ENCODE measurements around the gene KCNQ1.

Gene KCNQ1

GRCh38 chr11:2831781-2832532 lies 387.1 kb downstream of the KCNQ1 start:
- Histone ChIP-seq H4K20me1 (no peaks in the 10 kb centered on the region), H3K9ac (no peak overlapping the region), H3K27me3 (no peaks in the 10 kb centered on the region), H3K27ac (peak overlapping the region; percentile 53; the same call in 1 of the 2 replicates), H3K9me3 (peaks cover 11% of the 10 kb centered on the region), H3K4me3 (no peak overlapping the region), H3K4me1 (peaks cover 79% of the 10 kb centered on the region), H3K4me2 (peak overlapping the region; percentile 72), H3K36me3 (no peaks in the 10 kb centered on the region; the same call in 1 of the 2 replicates)
- no peak for TF ChIP-seq Cebpa-rat (IDR thresholded peaks at IDR 0.05)

- H4K20me1 ChIP-seq: no peaks in the 10 kb centered on the region
- H3K27me3 ChIP-seq: no peaks in the 10 kb centered on the region
- no peak for TF ChIP-seq Cebpa-rat (IDR thresholded peaks at IDR 0.05)
- H3K36me3 ChIP-seq: no peaks in the 10 kb centered on the region; the same call in 1 of the 2 replicates
- H3K27ac ChIP-seq: peak overlapping the region; percentile 53
- H3K4me3 ChIP-seq: no peak overlapping the region
- H3K9me3 ChIP-seq: peaks cover 11% of the 10 kb centered on the region
- 0 out of 2 replicates have a peak overlapping the region, but pooled peaks have one; percentile 14 for H3K9ac ChIP-seq
- peaks cover 79% of the 10 kb centered on the region for H3K4me1 ChIP-seq
- H3K4me2 ChIP-seq: peak overlapping the region; percentile 72
Measured at GRCh38 chr11:2832533-2833020, 387.8 kb downstream of the KCNQ1 start.

DNA sequence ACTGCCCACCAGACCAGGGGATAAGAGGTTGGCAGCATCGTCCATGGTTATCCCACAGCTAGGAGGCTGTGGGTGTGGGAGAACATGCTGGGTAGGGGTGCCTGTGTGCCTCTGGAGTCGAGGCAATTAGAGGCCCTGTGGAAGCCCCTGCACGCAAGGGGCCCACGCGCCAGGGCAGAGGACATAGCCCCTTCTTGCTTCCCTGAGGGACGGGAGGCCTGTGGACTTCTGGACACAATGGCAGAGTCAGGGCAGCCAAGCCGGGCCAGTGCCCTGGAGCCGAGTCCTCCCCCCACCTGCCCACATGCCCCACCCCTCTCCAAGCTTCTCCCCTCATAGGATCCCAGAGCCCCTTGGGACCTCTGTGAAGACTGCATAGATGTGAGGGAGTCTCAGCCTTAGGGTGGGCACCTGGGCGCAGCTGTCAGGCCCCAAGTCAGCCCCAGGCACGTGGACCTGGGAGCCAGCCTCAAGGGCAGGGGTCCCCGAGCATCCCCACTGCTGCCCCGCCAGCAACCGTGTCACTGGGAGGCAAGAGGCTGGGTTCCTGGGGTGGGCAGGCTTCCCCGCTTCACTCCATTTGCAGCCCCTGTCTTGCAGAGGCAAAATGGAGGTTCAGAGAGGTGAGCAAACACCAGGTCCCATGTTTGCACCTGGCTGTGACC lies 388.4 kb downstream of the KCNQ1 start:
- Histone ChIP-seq H3K27ac (peak overlapping the region; percentile 53), H3K36me3 (no peaks in the 10 kb centered on the region; the same call in 1 of the 2 replicates), H4K20me1 (no peaks in the 10 kb centered on the region), H3K4me1 (peaks cover 79% of the 10 kb centered on the region), H3K4me3 (no peak overlapping the region), H3K9me3 (peaks cover 11% of the 10 kb centered on the region), H3K4me2 (peak overlapping the region; percentile 72), H3K9ac (0 out of 2 replicates have a peak overlapping the region, but pooled peaks have one; percentile 14), H3K27me3 (no peaks in the 10 kb centered on the region)
- TF ChIP-seq Cebpa-rat (IDR thresholded peaks at IDR 0.05): no peak

GRCh38 chr11:2833716-2834502 lies 389.1 kb downstream of the KCNQ1 start:
- peak overlapping the region; percentile 72 for H3K4me2 ChIP-seq
- H3K4me3 ChIP-seq: no peak overlapping the region
- H3K36me3 ChIP-seq: no peaks in the 10 kb centered on the region; the same call in 1 of the 2 replicates
- peak overlapping the region; percentile 53 for H3K27ac ChIP-seq
- peaks cover 79% of the 10 kb centered on the region for H3K4me1 ChIP-seq
- no peaks in the 10 kb centered on the region for H3K27me3 ChIP-seq
- no peak for TF ChIP-seq Cebpa-rat (IDR thresholded peaks at IDR 0.05)
- H4K20me1 ChIP-seq: no peaks in the 10 kb centered on the region
- H3K9me3 ChIP-seq: peaks cover 7% of the 10 kb centered on the region
- H3K9ac ChIP-seq: no peak overlapping the region

DNA sequence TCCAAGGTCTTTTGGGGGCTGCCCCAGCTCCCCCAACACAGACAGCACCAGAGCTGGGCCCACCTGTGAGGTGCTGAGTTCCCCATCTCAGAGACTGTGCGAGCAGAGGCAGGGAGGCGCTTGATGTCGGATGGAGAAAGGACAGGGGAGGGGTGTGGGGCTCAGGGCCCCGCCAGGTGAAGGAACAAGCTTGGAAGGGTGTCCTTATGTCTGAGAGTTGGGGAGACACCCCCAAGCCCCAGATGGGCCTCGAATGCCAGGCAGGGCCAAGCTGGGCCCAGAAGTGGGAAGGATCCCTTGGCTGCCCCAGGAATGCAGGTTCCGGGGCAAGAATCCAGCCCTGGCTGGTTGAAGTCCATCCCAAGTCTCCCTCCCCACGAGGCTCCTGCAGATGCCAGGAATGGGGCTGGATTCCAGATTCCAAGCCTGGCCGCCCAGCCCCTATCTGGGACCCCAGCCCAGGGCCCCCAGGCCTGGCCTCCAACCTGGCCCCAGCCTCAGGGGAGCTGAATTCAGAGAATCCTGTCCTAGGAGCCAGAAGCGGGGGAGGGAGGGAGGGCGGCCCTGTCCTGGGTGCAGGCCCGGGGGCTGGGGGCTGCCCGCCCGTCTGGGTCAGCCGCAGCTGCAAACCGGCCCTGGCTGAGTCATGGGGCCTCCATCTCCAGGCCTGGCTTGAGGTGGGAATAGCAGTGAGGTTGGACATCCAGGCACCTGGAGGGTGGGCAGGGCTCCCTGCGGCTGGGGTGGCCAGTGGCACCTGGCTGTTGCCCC lies 389.9 kb downstream of the KCNQ1 start:
- Histone ChIP-seq H3K4me1 (peaks cover 87% of the 10 kb centered on the region), H3K27me3 (no peaks in the 10 kb centered on the region)

GRCh38 chr11:2835296-2835695 lies 390.5 kb downstream of the KCNQ1 start:
- no peak overlapping the region for H3K9ac ChIP-seq
- no peaks in the 10 kb centered on the region for H3K9me3 ChIP-seq
- no peak overlapping the region for H3K4me2 ChIP-seq
- H3K4me1 ChIP-seq: peaks cover 89% of the 10 kb centered on the region
- no peak for TF ChIP-seq Cebpa-rat (IDR thresholded peaks at IDR 0.05)
- no peak overlapping the region for H3K4me3 ChIP-seq
- H4K20me1 ChIP-seq: no peaks in the 10 kb centered on the region
- no peaks in the 10 kb centered on the region for H3K27me3 ChIP-seq
- no peak overlapping the region for H3K27ac ChIP-seq
- no peaks in the 10 kb centered on the region for H3K36me3 ChIP-seq

More for the DNA sequence above, 389.9 kb downstream of the KCNQ1 start:
- H3K36me3 ChIP-seq: no peaks in the 10 kb centered on the region
- no peaks in the 10 kb centered on the region for H3K9me3 ChIP-seq
- no peaks in the 10 kb centered on the region for H4K20me1 ChIP-seq
- H3K9ac ChIP-seq: no peak overlapping the region
- no peak overlapping the region for H3K27ac ChIP-seq
- no peak for TF ChIP-seq Cebpa-rat (IDR thresholded peaks at IDR 0.05)
- H3K4me2 ChIP-seq: no peak overlapping the region
- no peak overlapping the region for H3K4me3 ChIP-seq

DNA sequence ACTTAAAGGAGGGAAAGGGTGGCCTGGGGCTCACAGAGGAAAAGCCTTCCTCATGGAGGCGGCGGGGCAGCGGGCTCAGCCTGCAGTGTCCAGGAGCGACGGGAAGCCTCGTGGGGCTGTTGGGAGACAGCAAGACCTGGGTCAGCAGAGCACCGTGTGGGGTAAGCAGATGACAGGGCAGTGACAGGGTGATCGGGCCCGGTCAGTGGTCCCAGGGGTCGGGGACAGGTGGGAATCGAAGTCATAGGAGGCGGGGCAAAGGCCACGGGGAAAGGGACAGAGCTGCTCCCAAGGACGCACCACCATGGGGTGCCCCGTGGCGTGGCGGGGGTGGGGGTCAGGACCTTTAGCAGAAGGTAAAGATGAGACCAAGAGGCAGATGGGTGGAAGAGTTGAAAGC lies 390.9 kb downstream of the KCNQ1 start:
- H3K27me3 ChIP-seq: no peaks in the 10 kb centered on the region
- no peak for TF ChIP-seq Cebpa-rat (IDR thresholded peaks at IDR 0.05)
- H3K9ac ChIP-seq: no peak overlapping the region
- no peak overlapping the region for H3K4me3 ChIP-seq
- no peaks in the 10 kb centered on the region for H3K9me3 ChIP-seq
- H3K27ac ChIP-seq: no peak overlapping the region
- H3K4me2 ChIP-seq: peak overlapping the region; percentile 86; the same call in 1 of the 2 replicates
- no peaks in the 10 kb centered on the region for H3K36me3 ChIP-seq
- H3K4me1 ChIP-seq: peaks cover 86% of the 10 kb centered on the region
- no peaks in the 10 kb centered on the region for H4K20me1 ChIP-seq

- no peaks in the 10 kb centered on the region for H3K36me3 ChIP-seq
- H3K9me3 ChIP-seq: no peaks in the 10 kb centered on the region
- no peak overlapping the region for H3K9ac ChIP-seq
- TF ChIP-seq Cebpa-rat (IDR thresholded peaks at IDR 0.05): no peak
- H3K27ac ChIP-seq: peak overlapping the region; percentile 19; the same call in 1 of the 2 replicates
- H3K4me1 ChIP-seq: peaks cover 78% of the 10 kb centered on the region
- H4K20me1 ChIP-seq: no peaks in the 10 kb centered on the region
- H3K4me3 ChIP-seq: no peak overlapping the region
- peak overlapping the region; percentile 86 for H3K4me2 ChIP-seq
- no peaks in the 10 kb centered on the region for H3K27me3 ChIP-seq
Measured at GRCh38 chr11:2836315-2837095, 391.7 kb downstream of the KCNQ1 start.

Measured in BLaER1 (cell line).